Fibroblast of mammary gland (primary cell): ENCODE data around the gene SLC7A1.

Experiments
- DNase-seq: peaks from one replicate; pipeline ENCODE4 v3.0.0-alpha.2; 2010; ENCODE audit warnings: low read depth
- H3K4me3 ChIP-seq: 2 replicates; pipeline ENCODE4 v1.5.1; 2011; ENCODE audit warnings: low read depth, mild to moderate bottlenecking, low read length, moderate library complexity; ENCODE audit not compliant: control insufficient read depth
- TF ChIP-seq, protein P1 (sequence below): conservative IDR thresholded peaks from 2 replicates; pipeline ENCODE4 v1.5.1; 2011; ENCODE audit warnings: low read depth, low read length, inconsistent platforms; ENCODE audit not compliant: control insufficient read depth, insufficient read depth

Gene SLC7A1

GRCh38 chr13:29459813-29460355 lies 135.6 kb downstream of the SLC7A1 start:
- no peak for DNase-seq
- TF ChIP-seq, protein P1, sequence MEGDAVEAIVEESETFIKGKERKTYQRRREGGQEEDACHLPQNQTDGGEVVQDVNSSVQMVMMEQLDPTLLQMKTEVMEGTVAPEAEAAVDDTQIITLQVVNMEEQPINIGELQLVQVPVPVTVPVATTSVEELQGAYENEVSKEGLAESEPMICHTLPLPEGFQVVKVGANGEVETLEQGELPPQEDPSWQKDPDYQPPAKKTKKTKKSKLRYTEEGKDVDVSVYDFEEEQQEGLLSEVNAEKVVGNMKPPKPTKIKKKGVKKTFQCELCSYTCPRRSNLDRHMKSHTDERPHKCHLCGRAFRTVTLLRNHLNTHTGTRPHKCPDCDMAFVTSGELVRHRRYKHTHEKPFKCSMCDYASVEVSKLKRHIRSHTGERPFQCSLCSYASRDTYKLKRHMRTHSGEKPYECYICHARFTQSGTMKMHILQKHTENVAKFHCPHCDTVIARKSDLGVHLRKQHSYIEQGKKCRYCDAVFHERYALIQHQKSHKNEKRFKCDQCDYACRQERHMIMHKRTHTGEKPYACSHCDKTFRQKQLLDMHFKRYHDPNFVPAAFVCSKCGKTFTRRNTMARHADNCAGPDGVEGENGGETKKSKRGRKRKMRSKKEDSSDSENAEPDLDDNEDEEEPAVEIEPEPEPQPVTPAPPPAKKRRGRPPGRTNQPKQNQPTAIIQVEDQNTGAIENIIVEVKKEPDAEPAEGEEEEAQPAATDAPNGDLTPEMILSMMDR: no peak
- no peak overlapping the region for H3K4me3 ChIP-seq
